Stimulated activated CD4-positive, alpha-beta T cell treated with anti-CD3 and anti-CD28 coated beads, Interleukin-1b, Interleukin-23, amount 100 ng/mL, for 4 hours (primary cell): ENCODE results near the gene CELA3B.
"Not testable (repeated sequence)": the region's sequence is repeated elsewhere in the genome, so short reads cannot be mapped to it uniquely, and the experiment has no call there.

Experiments used
- DNase-seq, 2 donors: peaks; one replicate each; pipeline ENCODE4 v3.0.0-alpha.2; 2020; ENCODE audit warnings: low read depth in 2 of 2

CELA3B gene

GRCh38 chr1:22007262-22007661, 30.4 kb downstream of the CELA3B start:
- DNase-seq: not testable (repeated sequence)

DNA sequence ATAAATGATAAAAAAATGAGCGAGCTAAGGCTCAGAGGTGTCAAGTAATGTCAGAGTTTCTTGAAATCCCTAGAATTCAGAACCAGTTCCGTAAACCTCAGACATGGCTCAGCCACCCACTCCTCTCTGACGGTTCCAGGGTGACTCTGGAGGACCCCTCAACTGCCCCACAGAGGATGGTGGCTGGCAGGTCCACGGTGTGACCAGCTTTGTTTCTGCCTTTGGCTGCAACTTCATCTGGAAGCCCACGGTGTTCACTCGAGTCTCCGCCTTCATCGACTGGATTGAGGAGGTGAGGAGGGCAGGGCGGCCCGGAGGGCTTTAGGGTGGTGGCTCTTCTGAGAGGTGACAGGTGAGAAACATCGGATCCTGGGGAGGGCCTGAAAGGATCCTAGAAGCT, 32.7 kb downstream of the CELA3B start:
- DNase-seq: not testable (repeated sequence)

- not testable (repeated sequence) for DNase-seq
Measured at GRCh38 chr1:22012752-22013151, 35.9 kb downstream of the CELA3B start.

DNA sequence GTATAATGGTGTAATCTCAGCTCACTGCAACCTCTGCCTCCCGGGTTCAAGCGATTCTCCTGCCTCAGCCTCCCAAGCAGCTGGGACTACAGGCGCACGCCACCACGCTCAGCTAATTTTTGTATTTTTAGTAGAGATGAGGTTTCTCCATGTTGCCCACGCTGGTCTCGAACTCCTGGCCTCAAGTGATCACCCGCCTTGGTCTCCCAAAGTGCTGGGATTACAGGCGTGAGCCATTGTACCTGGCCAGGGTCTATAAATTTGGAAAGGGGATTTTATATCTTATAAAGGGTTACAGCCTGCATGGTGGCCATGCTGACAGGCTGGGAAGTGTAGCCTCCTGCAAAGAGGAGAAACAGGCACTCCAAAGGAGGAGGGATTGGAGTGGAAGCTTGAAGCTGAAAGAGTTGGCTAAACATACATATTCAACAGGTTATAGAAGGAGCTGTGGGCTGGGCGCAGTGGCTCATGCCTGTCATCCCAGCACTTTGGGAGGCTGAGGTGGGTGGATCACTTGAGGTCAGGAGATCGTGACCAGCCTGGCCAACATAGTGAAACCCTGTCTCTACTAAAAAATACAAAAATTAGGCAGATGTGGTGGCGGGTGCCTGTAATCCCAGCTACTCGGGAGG, 37.9 kb downstream of the CELA3B start:
- not testable (repeated sequence) for DNase-seq

DNA sequence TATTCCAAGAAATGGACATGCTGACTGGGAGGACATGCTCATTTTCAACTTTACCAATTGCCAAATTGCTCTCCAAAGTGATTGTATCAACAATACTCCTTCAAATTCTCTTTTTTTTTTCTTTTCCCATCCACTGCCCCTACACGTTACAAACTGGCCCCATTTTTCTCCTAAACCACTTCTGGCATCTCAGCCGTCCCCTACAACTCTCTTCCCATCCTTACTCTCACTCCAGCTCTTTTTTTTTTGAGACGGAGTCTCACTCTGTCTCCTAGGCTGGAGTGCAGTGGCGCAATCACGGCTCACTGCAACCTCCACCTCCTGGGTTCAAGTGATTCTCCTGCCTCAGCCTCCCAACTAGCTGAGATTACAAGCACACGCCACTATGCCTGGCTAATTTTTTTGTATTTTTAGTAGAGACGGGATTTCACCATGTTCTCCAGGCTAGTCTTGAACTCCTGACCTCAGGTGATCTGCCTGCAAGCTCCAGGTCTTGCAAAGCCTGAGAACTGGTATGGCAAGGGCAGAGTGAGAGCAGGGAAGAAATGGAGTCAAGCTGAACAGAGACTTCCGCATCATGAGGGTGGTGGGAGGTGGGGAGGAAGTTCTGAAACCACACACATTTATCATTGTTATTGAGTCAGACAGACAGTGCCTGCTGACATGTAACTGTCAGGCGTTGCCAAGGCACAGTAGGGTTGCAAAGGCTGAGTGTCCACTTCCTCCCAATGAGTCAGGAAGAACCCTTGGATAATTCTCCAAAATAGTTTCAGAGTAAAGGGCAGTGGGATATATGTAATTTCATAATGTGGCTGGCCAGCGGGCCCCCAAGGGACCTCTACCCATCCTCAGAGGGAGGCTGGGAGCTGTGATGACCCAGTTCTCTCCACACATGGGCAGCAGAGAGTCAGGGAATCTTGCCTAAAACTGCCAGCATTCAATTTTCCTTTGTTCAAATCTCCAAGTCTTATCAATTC, 42.0 kb downstream of the CELA3B start:
- DNase-seq: peak; percentile 29 to 52

DNA sequence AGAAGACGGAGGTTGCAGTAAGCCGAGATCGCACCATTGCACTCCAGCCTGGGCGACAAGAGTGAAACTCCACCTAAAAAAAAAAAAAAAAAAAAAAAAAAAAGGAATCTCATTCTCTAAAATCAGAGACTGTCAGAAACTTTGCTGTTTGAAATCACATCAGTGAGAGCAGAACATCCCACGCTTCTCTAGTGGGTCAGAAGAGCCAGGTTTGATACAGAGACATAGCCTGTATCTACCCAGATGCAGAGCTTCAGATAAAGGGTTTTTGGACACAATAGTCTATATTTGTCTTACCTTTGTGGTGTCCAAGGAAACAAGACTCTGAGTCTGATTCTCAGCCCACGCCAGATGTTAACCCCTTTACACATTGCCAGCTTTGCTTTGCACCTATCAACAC, 44.2 kb downstream of the CELA3B start:
- no peak for DNase-seq

DNA sequence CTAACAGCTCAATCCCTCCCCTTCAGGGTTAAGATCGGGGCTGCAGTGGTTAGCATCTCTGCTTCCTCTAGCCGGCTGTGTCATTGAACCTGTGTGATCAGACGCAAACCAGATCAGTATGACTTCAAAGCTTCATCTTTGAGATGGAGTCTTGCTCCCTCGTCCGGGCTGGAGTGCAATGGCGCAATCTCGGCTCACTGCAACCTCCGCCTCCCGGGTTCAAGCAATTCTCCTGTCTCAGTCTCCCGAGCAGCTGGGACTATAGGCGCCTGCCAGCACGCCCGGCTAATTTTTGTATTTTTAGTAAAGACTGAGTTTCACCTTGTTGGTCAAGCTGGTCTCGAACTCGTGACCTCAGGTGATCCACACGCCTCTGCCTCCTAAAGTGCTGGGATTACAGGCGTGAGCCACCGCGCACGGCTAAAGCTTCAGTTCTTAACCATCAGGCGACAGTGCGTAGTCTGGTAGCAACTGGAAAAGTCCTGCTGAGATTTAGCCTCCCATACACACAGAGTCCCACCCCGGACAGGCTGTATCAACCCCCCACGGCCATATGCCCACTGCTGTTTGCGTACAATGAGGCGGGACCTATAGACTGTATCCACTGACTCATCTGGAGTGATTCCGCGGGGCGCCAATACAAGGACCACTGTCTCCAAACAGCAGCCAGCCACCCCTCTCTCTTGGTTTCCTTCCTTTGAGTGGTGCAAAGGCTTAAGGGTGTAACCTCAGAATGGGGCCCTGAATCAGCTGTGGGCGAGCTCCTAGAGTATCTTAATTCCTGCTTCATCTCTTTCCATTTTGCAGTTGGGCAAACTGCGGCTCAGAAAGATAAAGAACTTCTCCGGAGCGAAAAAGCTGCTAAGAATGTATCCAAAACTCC, 47.9 kb downstream of the CELA3B start:
- DNase-seq: peak in 1 of 2 donors; percentile 43

- DNase-seq: peak; percentile 72 to 83
Measured at GRCh38 chr1:22025368-22026155, 48.7 kb downstream of the CELA3B start.

DNA sequence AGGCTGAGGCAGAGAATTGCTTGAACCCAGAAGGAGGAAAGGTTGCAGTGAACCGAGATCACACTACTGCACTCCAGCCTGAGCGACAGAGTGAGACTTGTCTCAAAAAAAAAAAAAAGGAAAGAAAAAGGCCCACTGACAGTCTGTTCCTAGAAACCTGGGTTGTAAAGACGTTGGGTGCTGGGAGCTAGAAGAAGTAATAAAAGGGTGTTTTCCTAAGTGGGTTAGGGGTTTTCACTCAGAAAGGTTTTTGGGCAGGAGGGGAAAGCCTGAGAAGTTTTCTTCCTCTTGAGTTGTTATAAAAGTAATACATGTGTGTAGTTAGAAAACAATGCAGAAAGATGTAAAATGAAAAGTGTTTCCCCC, 50.1 kb downstream of the CELA3B start:
- no peak for DNase-seq

- DNase-seq: no peak
Measured at GRCh38 chr1:22030057-22030456, 53.2 kb downstream of the CELA3B start.

DNA sequence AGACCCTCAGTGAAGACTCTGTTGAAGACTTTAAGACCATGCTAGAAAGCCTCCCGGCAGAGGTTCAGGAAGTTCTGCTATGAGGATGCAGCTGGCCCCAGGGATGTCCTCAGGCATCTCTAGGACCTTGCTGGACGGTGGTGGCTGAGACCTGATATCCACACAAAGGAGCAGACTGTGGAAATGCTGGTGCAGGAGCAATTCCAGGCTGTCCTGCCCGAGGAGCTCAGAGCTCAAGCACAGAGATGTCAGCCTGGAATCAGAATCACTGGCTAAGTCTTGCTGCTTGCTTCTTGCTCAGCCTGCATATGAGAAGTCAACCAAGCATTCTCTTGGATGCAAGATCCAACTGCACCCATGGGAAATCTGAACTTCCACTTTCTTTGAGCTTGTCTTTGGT, 53.7 kb downstream of the CELA3B start:
- DNase-seq: no peak

GRCh38 chr1:22031214-22031962, 54.6 kb downstream of the CELA3B start:
- DNase-seq: no peak

DNA sequence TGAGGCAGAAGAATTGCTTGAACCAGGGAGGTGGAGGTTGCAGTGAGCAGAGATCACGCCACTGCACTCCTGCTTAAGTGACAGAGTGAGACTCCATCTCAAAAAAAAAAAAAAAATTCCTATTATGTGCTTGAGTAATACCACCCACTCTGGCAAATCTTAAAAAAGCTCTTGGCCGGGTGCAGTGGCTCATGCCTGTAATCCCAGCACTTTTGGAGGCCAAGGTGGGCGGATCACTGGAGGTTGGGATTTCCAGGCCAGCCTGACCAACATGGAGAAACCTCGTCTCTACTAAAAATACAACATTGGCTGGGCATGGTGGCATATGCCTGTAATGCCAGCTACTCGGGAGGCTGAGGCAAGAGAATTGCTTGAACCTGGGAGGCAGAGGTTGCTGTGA, 58.0 kb downstream of the CELA3B start:
- not testable (repeated sequence) for DNase-seq

DNA sequence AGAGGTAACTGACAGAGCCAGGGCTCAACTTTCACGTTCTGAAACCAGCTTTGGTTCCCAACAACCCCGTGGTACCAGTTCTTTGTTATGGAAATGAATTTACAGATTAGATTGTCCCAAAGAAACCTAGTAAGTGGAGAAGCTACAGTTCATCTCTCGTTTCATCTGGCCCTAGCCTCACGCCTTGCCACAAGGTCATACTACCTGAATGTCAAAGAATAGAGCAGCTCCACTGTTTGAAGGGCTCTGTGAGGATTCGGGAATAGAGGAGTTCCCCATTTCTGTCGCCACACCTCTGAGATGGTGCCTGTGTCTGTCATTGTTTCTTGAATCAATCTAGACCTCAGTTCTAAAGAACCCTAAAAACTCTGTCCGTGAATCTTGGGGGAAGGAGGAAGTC, 60.7 kb downstream of the CELA3B start:
- no peak for DNase-seq

- no peak for DNase-seq
Measured at GRCh38 chr1:22038036-22038435, 61.2 kb downstream of the CELA3B start.
